Measurements from ENCODE around the gene RGS10. TPM values are rescaled to one million over a fixed set of nuclear protein-coding genes. Genes with fewer than 3 reads are reported as not detected.
"Not testable (repeated sequence)": the region's sequence is repeated elsewhere in the genome, so short reads cannot be mapped to it uniquely, and the experiment has no call there.

The RGS10 gene
- 7.2 TPM for total RNA-seq
- long read RNA-seq, partial matches to known transcripts, result 0 of 3 reads
- long read RNA-seq, other reads (novel, unspliced or antisense), result 0 of 3 reads

- intact Hi-C loops (cut with DNase I), result loop anchor here (2.0 kb wide), 1 partner anchor 336 kb away; the partner anchor contains the start of gene GRK5
- ATAC-seq (peak; percentile 96), DNase-seq (ENCODE audit: missing footprints) (peak; percentile 92)
Observed at GRCh38 chr10:119542357-119542987, at the start of gene RGS10. Gene RGS10 (minus strand): TSS chr10:119542719. CDS start chr10:119542638, 81 bp downstream.

GRCh38 chr10:119588071-119588470, 45.6 kb upstream of the RGS10 start:
- intact Hi-C loops (cut with DNase I), result loop anchor here (10.0 kb wide), 1 partner anchor 413 kb away; the partner anchor contains the start of gene PRDX3
- ATAC-seq (no peak), DNase-seq (ENCODE audit: missing footprints) (no peak)

- ATAC-seq (no peak), DNase-seq (ENCODE audit: missing footprints) (no peak)
- intact Hi-C loops (cut with DNase I), result loop anchor here (10.0 kb wide), 1 partner anchor 514 kb away; no protein-coding TSS in a partner anchor
Observed at GRCh38 chr10:119578355-119578754, 35.8 kb upstream of the RGS10 start.

GRCh38 chr10:119575991-119576390, 33.5 kb upstream of the RGS10 start:
- intact Hi-C loops (cut with DNase I), result loop anchor here (10.0 kb wide), 1 partner anchor 511 kb away; no protein-coding TSS in a partner anchor
- ATAC-seq (no peak), DNase-seq (ENCODE audit: missing footprints) (no peak)

- DNase-seq (ENCODE audit: missing footprints) (no peak), ATAC-seq (no peak)
- intact Hi-C loops (cut with DNase I), result loop anchor here (10.0 kb wide), 1 partner anchor 511 kb away; no protein-coding TSS in a partner anchor
Observed at GRCh38 chr10:119575506-119575905, 33.0 kb upstream of the RGS10 start.

- intact Hi-C loops (cut with DNase I), result no loop called here
- ATAC-seq, result no peak
- no peak for DNase-seq (ENCODE audit: missing footprints)
Observed at GRCh38 chr10:119567978-119568377, 25.5 kb upstream of the RGS10 start.

GRCh38 chr10:119562097-119562496, 19.6 kb upstream of the RGS10 start:
- ATAC-seq (no peak), DNase-seq (ENCODE audit: missing footprints) (no peak)
- intact Hi-C loops (cut with DNase I), result no loop called here

GRCh38 chr10:119559511-119559910, 17.0 kb upstream of the RGS10 start:
- DNase-seq (ENCODE audit: missing footprints); intact Hi-C loops (cut with DNase I); ATAC-seq: not testable (repeated sequence)

- ATAC-seq; intact Hi-C loops (cut with DNase I): not testable (repeated sequence)
Observed at GRCh38 chr10:119556081-119556480, 13.6 kb upstream of the RGS10 start.

GRCh38 chr10:119555178-119555784, 12.8 kb upstream of the RGS10 start:
- DNase-seq (ENCODE audit: missing footprints) (no peak), ATAC-seq (no peak)
- intact Hi-C loops (cut with DNase I), result no loop called here

More at GRCh38 chr10:119556081-119556480, 13.6 kb upstream of the RGS10 start:
- not testable (repeated sequence) for DNase-seq (ENCODE audit: missing footprints)

GRCh38 chr10:119550827-119551226, 8.3 kb upstream of the RGS10 start:
- intact Hi-C loops (cut with DNase I), result no loop called here
- ATAC-seq (no peak), DNase-seq (ENCODE audit: missing footprints) (no peak)

- no peak for ATAC-seq
- DNase-seq (ENCODE audit: missing footprints), result no peak
- intact Hi-C loops (cut with DNase I), result no loop called here
Observed at GRCh38 chr10:119549247-119549999, 6.9 kb upstream of the RGS10 start.

GRCh38 chr10:119546009-119546408, 3.5 kb upstream of the RGS10 start:
- ATAC-seq (no peak), DNase-seq (ENCODE audit: missing footprints) (no peak)
- intact Hi-C loops (cut with DNase I), result no loop called here

GRCh38 chr10:119545310-119545709, 2.8 kb upstream of the RGS10 start:
- DNase-seq (ENCODE audit: missing footprints) (no peak), ATAC-seq (no peak)
- intact Hi-C loops (cut with DNase I), result no loop called here

- no peak for ATAC-seq
- intact Hi-C loops (cut with DNase I), result loop anchor here (2.0 kb wide), 1 partner anchor 337 kb away; the partner anchor contains the start of gene GRK5
- DNase-seq (ENCODE audit: missing footprints), result no peak
Observed at GRCh38 chr10:119543814-119544642, 1.5 kb upstream of the RGS10 start.

GRCh38 chr10:119542988-119543813, 682 bp upstream of the RGS10 start:
- ATAC-seq, result peak; percentile 72
- peak; percentile 85 for DNase-seq (ENCODE audit: missing footprints)

More at GRCh38 chr10:119542988-119543813, 682 bp upstream of the RGS10 start:
- intact Hi-C loops (cut with DNase I), result loop anchor here (2.0 kb wide), 1 partner anchor 336 kb away; the partner anchor contains the start of gene GRK5
